BE2C (cell line): ENCODE measurements around the gene NRXN2.

ENCODE experiments used
- DNase-seq: peaks from one replicate; pipeline ENCODE4 v3.0.0-alpha.2; 2020
- H3K27me3 ChIP-seq: fragments of 250-450 bp; sonication (Bioruptor Pico); 2 replicates; pipeline ENCODE4 v1.5.1; 2020; ENCODE audit warnings: mild to moderate bottlenecking
- H3K36me3 ChIP-seq: fragments of 250-450 bp; sonication (Bioruptor Pico); 2 replicates; pipeline ENCODE4 v1.5.1; 2020; ENCODE audit warnings: mild to moderate bottlenecking
- H3K4me1 ChIP-seq: fragments of 250-450 bp; sonication (Bioruptor Pico); 2 replicates; pipeline ENCODE4 v1.5.1; 2020
- H3K4me3 ChIP-seq: 2 replicates; pipeline ENCODE4 v1.5.1; 2011; ENCODE audit warnings: low read depth, low read length
- H3K9me3 ChIP-seq: fragments of 250-450 bp; sonication (Bioruptor Pico); 2 replicates; pipeline ENCODE4 v1.5.1; 2020
- CTCF ChIP-seq: IDR thresholded peaks from 2 replicates; pipeline ENCODE4 v1.5.1; 2012; ENCODE audit warnings: mild to moderate bottlenecking, low read depth, low read length

The NRXN2 gene

GRCh38 chr11:64607381-64607985 is 115.5 kb downstream of the NRXN2 start:
- no peak for TF ChIP-seq CTCF
- H3K27me3 ChIP-seq = no peaks in the 10 kb centered on the region
- H3K36me3 ChIP-seq = no peaks in the 10 kb centered on the region
- no peak overlapping the region for H3K4me3 ChIP-seq
- no peaks in the 10 kb centered on the region for H3K9me3 ChIP-seq
- no peaks in the 10 kb centered on the region for H3K4me1 ChIP-seq
- DNase-seq = no peak

- DNase-seq = no peak
- TF ChIP-seq CTCF = no peak
Observed at GRCh38 chr11:64606796-64607380, 116.1 kb downstream of the NRXN2 start.

GRCh38 chr11:64605656-64606585 is 117.1 kb downstream of the NRXN2 start:
- Histone ChIP-seq H3K9me3 (no peaks in the 10 kb centered on the region), H3K27me3 (no peaks in the 10 kb centered on the region), H3K4me1 (no peaks in the 10 kb centered on the region), H3K36me3 (no peaks in the 10 kb centered on the region), H3K4me3 (no peak overlapping the region)
- DNase-seq = no peak
- no peak for TF ChIP-seq CTCF

More at GRCh38 chr11:64606796-64607380, 116.1 kb downstream of the NRXN2 start:
- Histone ChIP-seq H3K36me3 (no peaks in the 10 kb centered on the region), H3K4me1 (no peaks in the 10 kb centered on the region), H3K27me3 (no peaks in the 10 kb centered on the region), H3K4me3 (no peak overlapping the region), H3K9me3 (no peaks in the 10 kb centered on the region)

GRCh38 chr11:64605244-64605560 is 117.8 kb downstream of the NRXN2 start:
- no peaks in the 10 kb centered on the region for H3K27me3 ChIP-seq
- no peaks in the 10 kb centered on the region for H3K4me1 ChIP-seq
- H3K4me3 ChIP-seq = no peak overlapping the region
- H3K9me3 ChIP-seq = no peaks in the 10 kb centered on the region
- no peak for DNase-seq
- no peaks in the 10 kb centered on the region for H3K36me3 ChIP-seq
- no peak for TF ChIP-seq CTCF

- H3K4me3 ChIP-seq = no peak overlapping the region
- TF ChIP-seq CTCF = no peak
- H3K36me3 ChIP-seq = no peaks in the 10 kb centered on the region
- H3K27me3 ChIP-seq = no peaks in the 10 kb centered on the region
- DNase-seq = no peak
- no peaks in the 10 kb centered on the region for H3K4me1 ChIP-seq
- no peaks in the 10 kb centered on the region for H3K9me3 ChIP-seq
Observed at GRCh38 chr11:64604458-64605243, 118.3 kb downstream of the NRXN2 start.
